ENCODE measurements around the gene NYNRIN. TPM values are rescaled to one million over a fixed set of nuclear protein-coding genes. Genes with fewer than 3 reads are reported as not detected.
A peak's percentile ranks its signal among the peaks of the same experiment; 100 is the strongest.
"Not testable (repeated sequence)": the region's sequence is repeated elsewhere in the genome, so short reads cannot be mapped to it uniquely, and the experiment has no call there.

Gene NYNRIN
- total RNA-seq (ENCODE audit: insufficient read depth, low replicate concordance), result 30.8 TPM

DNA sequence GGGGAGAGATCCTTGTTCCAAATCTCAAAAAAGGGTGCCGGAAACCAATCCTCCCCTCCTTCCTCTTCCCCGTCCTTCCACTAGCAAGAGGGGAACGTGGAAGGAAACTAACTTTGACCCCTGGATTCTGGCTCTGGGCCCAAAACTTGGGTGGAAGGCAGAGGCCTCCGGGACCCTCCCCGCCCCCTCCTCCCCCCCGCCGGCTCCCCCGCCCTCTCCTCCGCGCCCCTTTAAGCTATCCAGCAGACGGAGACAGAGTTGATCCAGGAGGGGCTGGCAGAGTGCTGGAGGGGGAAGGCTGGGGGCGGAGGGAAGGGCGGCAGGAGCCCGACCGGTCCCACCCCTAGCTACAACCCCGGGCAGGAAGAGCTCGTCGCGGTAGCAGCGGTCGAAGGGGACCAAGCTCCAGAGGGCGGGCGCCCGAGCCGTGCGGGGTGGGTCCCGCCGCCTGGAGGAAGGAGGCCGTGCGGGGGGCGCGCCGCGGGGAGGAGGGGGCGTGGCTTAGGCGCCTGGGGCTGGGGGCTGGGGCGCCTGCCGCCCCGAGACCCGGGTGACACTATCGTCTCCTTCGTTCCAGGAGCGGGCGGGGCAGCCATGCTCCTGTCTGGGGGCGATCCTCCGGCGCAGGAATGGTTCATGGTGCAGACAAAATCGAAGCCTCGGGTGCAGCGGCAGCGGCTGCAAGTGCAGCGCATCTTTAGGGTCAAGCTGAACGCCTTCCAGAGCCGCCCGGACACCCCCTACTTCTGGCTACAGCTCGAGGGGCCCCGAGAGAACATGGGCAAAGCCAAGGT is at the start of gene NYNRIN:
Gene NYNRIN (plus strand): TSS at position 351 of the 794 bp plus-strand sequence. CDS start 244 bp downstream, at position 595.
- peak; percentile 92 for DNase-seq (ENCODE audit: low spot score)

DNA sequence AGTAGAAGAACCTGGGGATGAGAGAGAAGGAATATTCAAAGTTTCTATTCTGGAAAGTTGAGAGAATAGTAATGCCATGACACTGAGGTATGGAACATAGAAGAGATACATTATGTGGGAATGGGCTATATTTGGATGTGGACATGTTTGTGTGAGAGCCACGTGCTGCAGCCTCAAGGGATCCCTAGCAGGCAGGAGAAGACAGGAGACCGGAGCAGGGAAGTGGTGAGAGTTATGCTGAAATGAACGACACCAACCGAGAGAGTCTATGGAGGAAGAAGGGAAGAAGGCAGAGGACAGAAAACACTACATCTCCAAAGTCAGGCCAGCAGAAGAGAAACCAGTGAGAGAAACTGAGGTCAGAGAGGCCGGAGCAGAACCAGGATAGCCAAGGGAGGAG is 49.1 kb upstream of the NYNRIN start:
- DNase-seq (ENCODE audit: low spot score), result no peak

DNA sequence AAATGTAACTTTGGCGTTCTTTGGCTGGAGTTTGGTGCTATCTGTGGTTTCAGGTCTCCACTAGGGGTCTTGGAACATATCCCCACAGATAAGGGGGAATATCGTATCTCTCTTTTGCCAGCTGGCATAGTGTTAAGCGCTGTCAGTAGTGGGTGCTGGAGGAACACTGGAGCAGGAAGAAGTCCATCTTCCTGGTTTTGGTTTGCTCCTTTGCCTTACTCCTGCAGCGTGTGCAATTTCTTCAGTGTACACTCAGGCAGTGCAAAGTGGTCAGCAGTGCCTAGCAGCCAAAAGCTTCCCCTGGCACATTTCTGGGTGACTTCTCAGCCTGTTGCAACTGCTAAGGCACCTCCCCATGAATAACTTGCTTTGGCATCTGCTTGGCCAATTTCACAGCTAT is 47.3 kb upstream of the NYNRIN start:
- DNase-seq (ENCODE audit: low spot score), result no peak

DNA sequence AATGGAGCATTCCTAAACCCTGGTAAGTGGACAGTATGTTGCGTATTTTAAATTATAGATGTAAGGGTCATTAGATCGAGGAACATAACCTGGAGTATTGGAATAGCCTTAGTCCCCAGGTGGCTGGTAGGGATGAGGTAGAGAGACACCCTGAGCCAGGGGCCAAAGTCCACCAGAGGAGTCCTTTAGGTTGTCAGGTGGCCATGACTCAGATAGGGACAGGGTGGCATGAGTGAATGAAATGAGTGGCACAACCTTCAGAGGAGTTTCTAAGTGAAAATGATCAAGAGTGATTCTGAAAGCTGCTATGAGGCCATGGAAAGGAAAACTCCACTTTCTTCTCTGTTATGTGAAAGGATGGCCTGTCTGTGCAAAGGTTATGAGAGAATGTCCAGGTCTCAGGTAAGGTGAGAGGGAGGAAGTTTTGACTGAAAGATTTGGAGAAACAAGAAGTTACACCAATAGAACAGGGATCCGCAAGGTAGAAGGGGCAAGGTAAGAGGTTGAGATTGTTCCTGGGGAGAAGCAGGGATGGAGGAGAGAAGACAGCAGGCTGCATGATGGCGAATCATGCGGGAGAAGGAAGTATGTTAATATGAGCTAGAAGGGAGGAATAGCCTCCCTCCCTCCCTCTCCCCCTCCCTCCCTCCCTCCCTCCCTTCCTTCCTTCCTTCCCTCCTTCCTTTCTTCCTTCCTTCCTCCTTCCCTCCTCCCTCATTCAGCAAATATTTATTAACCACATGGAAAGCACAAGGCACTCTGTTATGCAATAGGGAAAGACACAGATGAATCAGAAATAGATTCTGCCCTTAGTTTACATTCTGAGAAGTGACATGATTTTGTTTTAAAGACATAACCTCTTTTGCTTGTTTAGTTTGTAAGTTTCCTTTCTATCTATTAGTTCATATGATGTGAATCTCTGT is 45.0 kb upstream of the NYNRIN start:
- DNase-seq (ENCODE audit: low spot score), result no peak

DNA sequence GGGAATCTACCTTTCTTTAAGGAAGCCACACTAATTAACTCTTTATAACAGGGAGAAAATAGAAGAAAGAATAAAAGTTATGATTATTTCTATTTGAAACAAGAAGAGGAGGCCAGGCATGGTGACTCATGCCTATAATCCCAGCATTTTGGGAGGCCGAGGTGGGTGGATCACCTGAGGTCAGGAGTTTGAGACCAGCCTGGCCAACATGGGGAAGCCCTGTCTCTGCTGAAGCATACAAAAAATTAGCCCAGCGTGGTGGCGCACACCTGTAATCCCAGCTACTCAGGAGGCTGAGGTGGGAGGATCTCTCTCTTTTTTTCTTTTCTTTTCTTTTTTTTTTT is 44.3 kb upstream of the NYNRIN start:
- not testable (repeated sequence) for DNase-seq (ENCODE audit: low spot score)

DNA sequence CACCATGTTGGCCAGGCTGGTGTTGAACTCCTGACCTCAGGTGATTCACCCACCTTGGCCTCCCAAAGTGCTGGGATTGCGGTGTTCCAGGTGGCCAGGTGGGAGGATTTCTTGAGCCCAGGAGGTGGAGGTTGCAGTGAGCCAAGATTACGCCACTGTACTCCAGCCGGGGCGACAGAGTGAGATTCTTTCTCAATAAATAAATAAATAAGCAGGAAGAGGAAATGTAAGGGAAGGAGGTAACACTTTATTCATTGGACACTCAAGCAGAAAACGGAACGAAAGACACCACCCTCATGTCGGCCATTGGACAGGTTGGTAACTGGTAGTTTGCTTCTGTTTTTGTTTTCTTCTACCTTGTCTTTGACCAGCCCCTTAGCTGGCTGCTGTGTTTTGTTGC is 43.8 kb upstream of the NYNRIN start:
- no peak for DNase-seq (ENCODE audit: low spot score)

DNA sequence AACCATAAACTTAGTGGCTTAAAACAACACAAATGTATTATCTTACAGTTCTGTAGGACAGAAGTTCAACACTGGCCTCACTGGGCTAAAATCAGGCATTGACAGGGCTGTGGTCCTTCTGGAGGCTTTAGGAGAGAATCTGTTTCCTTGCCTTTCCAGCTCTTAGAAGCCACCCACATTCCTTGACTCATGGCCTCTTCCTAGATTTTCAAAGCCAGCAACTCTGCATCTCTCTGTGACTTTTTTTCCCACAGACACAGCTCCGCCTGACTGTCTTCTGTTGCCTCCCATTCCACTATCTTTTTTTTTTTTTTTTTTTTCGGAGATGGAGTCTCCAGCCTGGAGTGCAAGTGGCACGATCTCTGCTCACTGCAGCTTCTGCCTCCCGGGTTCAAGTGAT is 42.6 kb upstream of the NYNRIN start:
- no peak for DNase-seq (ENCODE audit: low spot score)

DNA sequence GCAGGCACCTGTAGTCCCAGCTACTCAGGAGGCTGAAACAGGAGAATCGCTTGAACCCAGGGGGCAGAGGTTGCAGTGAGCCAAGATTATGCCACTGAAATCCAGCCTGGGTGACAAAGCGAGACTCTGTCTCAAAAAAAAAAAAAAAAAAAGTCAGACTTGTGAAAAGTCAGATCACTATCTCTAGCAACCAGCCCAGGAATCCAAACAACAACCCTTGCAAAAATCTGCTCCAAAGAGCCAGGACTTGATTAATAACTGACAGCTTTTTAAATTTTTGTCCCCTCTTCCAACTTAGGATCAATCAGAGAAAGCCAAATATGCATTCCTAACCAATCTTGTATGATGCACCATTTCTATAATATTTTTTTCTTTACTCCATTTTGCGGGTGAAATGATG is 38.5 kb upstream of the NYNRIN start:
- DNase-seq (ENCODE audit: low spot score), result no peak

GRCh38 chr14:24361326-24361725 is 37.5 kb upstream of the NYNRIN start:
- no peak for DNase-seq (ENCODE audit: low spot score)

- DNase-seq (ENCODE audit: low spot score), result no peak
Measured at GRCh38 chr14:24362241-24362960, 36.4 kb upstream of the NYNRIN start.

DNA sequence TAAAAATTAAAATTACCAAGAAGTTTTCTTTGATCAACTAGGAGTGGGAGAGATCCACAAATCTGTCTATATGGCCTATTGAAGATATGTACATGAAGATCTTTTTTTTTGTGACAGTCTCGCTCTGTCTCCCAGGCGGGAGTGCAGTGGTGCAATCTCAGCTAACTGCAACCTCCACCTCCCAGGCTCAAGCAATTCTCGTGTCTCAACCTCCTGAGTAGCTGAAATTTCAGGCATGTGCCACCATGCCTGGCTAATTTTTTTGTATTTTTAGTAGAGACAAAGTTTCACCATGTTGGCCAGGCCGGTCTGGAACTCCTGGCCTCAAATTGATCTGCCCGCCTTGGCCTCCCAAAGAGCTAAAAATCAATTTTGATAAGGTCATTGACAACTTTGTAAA is 35.4 kb upstream of the NYNRIN start:
- no peak for DNase-seq (ENCODE audit: low spot score)

- DNase-seq (ENCODE audit: low spot score), result no peak
Measured at GRCh38 chr14:24364841-24365240, 34.0 kb upstream of the NYNRIN start.

GRCh38 chr14:24365600-24366412 is 33.0 kb upstream of the NYNRIN start:
- peak; percentile 93 for DNase-seq (ENCODE audit: low spot score)

GRCh38 chr14:24366413-24366720 is 32.4 kb upstream of the NYNRIN start:
- DNase-seq (ENCODE audit: low spot score), result no peak

DNA sequence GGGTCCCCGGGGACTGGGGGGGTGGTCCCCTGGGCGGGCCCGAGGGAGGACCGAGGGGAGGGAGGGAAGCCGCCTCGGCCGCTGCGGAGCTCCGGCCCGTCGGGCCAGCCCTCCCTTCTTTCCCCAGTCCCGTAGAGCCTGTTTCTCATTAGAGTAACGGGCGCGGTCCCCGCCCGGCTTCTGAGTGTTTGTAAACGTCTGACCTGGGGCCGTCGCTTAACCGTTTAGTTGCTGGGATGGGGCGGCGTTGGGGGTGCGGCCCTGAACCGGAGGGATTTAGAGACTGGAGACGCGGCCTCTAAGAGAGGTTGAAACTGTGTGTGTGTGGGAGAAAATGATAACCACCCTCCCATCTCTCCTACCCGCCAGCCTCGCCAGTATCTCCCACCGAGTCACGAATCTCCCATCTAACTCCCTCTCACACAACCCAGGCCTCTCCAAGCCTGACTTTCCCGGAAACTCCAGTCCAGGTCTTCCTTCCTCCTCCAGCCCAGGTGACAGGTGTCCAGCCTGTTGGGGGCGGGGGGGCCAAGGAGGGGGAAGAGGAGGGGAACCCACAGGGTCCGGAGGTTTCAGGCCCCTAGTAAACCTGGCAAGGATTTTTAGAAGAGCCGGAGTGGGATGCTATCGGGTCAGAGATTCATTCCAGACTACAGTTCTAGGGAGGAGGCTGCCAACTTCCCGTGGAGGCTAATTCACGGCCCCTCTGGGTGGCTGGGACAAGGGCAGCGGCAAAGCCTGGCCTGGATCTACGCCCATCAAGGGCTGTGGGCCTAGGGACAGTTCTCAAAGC is 31.9 kb upstream of the NYNRIN start:
- DNase-seq (ENCODE audit: low spot score), result peak; percentile 98

DNA sequence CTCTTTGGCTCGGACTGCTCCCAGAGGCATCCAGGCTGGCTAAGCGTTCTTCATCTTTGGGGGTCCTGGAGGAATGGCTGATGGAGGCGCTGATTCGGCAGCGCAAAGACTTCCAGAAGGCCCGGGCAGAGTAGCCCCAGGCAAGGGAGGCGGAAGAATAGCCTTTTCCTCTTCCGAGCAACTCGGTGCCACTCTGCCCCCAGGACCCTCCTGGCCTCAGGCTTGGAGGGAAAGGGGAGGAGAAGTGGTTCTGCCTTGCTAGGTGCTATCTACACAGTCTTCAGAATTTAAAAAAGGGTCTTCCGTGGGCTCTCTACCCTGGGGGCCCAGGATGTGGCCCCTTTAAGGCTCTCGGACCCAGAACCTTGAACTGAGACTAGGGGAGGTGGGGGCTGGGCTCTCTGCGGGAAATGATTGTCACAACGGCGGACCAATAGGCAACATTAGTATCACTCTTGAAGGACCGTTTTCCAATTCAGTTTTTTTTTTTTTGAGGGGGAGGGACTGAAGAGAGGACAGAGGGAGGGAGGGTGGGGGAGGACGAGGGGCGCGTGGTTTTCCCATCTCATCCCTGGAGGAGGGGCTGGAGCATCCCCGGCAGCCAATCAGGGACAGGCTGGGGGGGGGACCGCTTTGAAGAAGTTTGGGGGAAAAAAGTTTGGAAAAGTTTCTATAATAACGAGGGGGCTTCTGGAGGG is 31.1 kb upstream of the NYNRIN start, which contains the start of gene NFATC4:
Gene NFATC4 (plus strand): TSS at position 671 of the 698 bp plus-strand sequence. CDS start 157 bp downstream, outside the sequence.
- DNase-seq (ENCODE audit: low spot score), result peak; percentile 97

- DNase-seq (ENCODE audit: low spot score), result no peak
Measured at GRCh38 chr14:24368212-24368561, 30.6 kb upstream of the NYNRIN start.

DNA sequence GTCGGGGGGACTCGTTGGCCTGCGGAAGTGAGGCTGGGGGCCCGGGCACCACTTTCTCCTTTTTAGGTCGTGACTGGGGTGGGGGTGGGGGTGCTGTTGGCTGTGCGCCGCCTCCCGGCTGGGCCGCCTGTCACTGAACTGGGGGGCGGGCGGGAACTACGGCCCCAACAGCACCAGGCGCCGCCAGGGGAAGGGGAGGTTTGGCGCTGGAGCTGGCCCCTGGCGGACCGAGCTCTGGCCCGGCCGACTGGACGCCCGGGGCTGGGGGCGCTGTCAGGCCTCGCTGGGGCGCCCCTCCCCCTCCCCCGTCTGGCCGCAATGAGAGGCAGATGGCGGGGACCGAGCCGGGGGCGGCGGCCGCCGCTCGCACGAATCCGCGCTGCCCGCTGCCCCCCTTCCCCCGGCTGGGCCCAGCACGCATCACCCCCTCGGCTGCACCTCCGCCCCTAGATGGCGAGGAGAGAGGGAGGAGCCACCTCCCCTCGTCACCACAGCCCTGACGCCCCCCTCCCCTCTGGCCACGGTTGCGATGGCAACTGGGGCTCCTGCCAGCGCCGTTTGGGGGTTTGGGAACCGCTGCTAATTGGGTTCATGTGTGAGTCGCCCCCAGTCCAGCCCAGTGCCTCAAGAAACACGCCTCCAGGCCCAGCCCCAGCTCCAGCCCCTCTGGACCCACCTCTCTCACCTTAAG is 30.1 kb upstream of the NYNRIN start:
- DNase-seq (ENCODE audit: low spot score), result peak; percentile 82

DNA sequence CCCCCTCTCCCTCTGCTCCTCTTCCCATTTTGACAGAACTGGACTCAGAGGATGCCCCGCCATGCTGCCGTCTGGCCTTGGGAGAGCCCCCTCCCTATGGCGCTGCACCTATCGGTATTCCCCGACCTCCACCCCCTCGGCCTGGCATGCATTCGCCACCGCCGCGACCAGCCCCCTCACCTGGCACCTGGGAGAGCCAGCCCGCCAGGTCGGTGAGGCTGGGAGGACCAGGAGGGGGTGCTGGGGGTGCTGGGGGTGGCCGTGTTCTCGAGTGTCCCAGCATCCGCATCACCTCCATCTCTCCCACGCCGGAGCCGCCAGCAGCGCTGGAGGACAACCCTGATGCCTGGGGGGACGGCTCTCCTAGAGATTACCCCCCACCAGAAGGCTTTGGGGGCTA is 29.3 kb upstream of the NYNRIN start:
- DNase-seq (ENCODE audit: low spot score), result no peak
